Activated naive CD8-positive, alpha-beta T cell treated with anti-CD3 and anti-CD28 coated beads, Interleukin-2, amount 10 ng/mL, durations not matched to agents 7 days and 5 days (primary cell): ENCODE results near the gene DNASE1. TPM values are rescaled to one million over a fixed set of nuclear protein-coding genes. Genes with fewer than 3 reads are reported as not detected.
A peak's percentile ranks its signal among the peaks of the same experiment; 100 is the strongest.
"Not testable (repeated sequence)": the region's sequence is repeated elsewhere in the genome, so short reads cannot be mapped to it uniquely, and the experiment has no call there.

Source experiments
- ATAC-seq: fragments of 150-1000 bp; cut with Tn5 transposase; one replicate; pipeline ENCODE4 v1.10.0; 2021; ENCODE audit warnings: low read depth, moderate library complexity
- POLR2A ChIA-PET: fragments of 350-600 bp; sonication (Branson Sonifier 250); formaldehyde crosslinking; loops from one replicate; lab custom pipeline; 2021; ENCODE audit warnings: antibody characterized with exemption; lab: Charles Lee
- DNase-seq: peaks from one replicate; pipeline ENCODE4 v3.0.0; 2021
- H3K27ac Mint-ChIP-seq: one replicate; pipeline ENCODE4 v1.8.0; 2022; ENCODE audit warnings: mild to moderate bottlenecking, mixed read lengths
- H3K27me3 Mint-ChIP-seq: one replicate; pipeline ENCODE4 v1.8.0; 2022; ENCODE audit warnings: mild to moderate bottlenecking, moderate library complexity, mixed read lengths
- H3K36me3 Mint-ChIP-seq: one replicate; pipeline ENCODE4 v1.8.0; 2021; ENCODE audit warnings: mild to moderate bottlenecking, mixed read lengths
- H3K4me1 Mint-ChIP-seq: one replicate; pipeline ENCODE4 v1.8.0; 2021; ENCODE audit warnings: mixed read lengths
- H3K4me3 Mint-ChIP-seq: one replicate; pipeline ENCODE4 v1.8.0; 2022; ENCODE audit warnings: mild to moderate bottlenecking, moderate library complexity, mixed read lengths
- H3K9me3 Mint-ChIP-seq: one replicate; pipeline ENCODE4 v1.8.0; 2021; ENCODE audit warnings: mixed read lengths
- total RNA-seq, 2 experiments: library from RNA; stranded (reverse); gene quantifications; one replicate each; pipeline ENCODE4 v1.2.3, GENCODE V29; 2021

Gene DNASE1
- total RNA-seq, 2 experiments from 2014 or later: 49.6 to 53.9 TPM

GRCh38 chr16:3645504-3646347, 8.8 kb upstream of the DNASE1 start:
- no peak for ATAC-seq
- Mint-ChIP-seq H3K27ac (no peak overlapping the region), H3K4me1 (no peaks in the 10 kb centered on the region), H3K36me3 (peaks cover 2% of the 10 kb centered on the region), H3K9me3 (no peaks in the 10 kb centered on the region), H3K4me3 (no peak overlapping the region), H3K27me3 (no peaks in the 10 kb centered on the region)
- POLR2A ChIA-PET: no interaction called here
- DNase-seq: no peak

- H3K4me1 Mint-ChIP-seq: no peaks in the 10 kb centered on the region
- H3K36me3 Mint-ChIP-seq: peaks cover 2% of the 10 kb centered on the region
- H3K9me3 Mint-ChIP-seq: no peaks in the 10 kb centered on the region
- no peak overlapping the region for H3K4me3 Mint-ChIP-seq
- DNase-seq (no peak), ATAC-seq (no peak)
- no peak overlapping the region for H3K27ac Mint-ChIP-seq
- no peaks in the 10 kb centered on the region for H3K27me3 Mint-ChIP-seq
- POLR2A ChIA-PET: no interaction called here
Observed at GRCh38 chr16:3646348-3646920, 8.1 kb upstream of the DNASE1 start.

GRCh38 chr16:3650631-3651265, 3.7 kb upstream of the DNASE1 start:
- no peak overlapping the region for H3K4me3 Mint-ChIP-seq
- H3K27me3 Mint-ChIP-seq: no peaks in the 10 kb centered on the region
- no peaks in the 10 kb centered on the region for H3K9me3 Mint-ChIP-seq
- POLR2A ChIA-PET: no interaction called here
- H3K4me1 Mint-ChIP-seq: peaks cover 1% of the 10 kb centered on the region
- peaks cover 5% of the 10 kb centered on the region for H3K36me3 Mint-ChIP-seq
- DNase-seq (peak; percentile 17), ATAC-seq (no peak)
- H3K27ac Mint-ChIP-seq: no peak overlapping the region

- Mint-ChIP-seq H3K36me3 (peaks cover 3% of the 10 kb centered on the region), H3K27ac (no peak overlapping the region), H3K4me1 (peaks cover 1% of the 10 kb centered on the region), H3K4me3 (no peak overlapping the region), H3K27me3 (no peaks in the 10 kb centered on the region), H3K9me3 (no peaks in the 10 kb centered on the region)
- POLR2A ChIA-PET: no interaction called here
- DNase-seq: peak; percentile 23
- no peak for ATAC-seq
Observed at GRCh38 chr16:3651461-3652372, 2.8 kb upstream of the DNASE1 start.

GRCh38 chr16:3652373-3653195, 1.9 kb upstream of the DNASE1 start:
- H3K4me3 Mint-ChIP-seq: no peak overlapping the region
- peaks cover 3% of the 10 kb centered on the region for H3K4me1 Mint-ChIP-seq
- H3K9me3 Mint-ChIP-seq: no peaks in the 10 kb centered on the region
- H3K36me3 Mint-ChIP-seq: peaks cover 7% of the 10 kb centered on the region
- no peaks in the 10 kb centered on the region for H3K27me3 Mint-ChIP-seq
- DNase-seq (peak; percentile 21), ATAC-seq (no peak)
- POLR2A ChIA-PET: no interaction called here
- H3K27ac Mint-ChIP-seq: no peak overlapping the region

- POLR2A ChIA-PET: no interaction called here
- no peaks in the 10 kb centered on the region for H3K9me3 Mint-ChIP-seq
- DNase-seq: no peak
- no peak overlapping the region for H3K4me3 Mint-ChIP-seq
- peaks cover 7% of the 10 kb centered on the region for H3K4me1 Mint-ChIP-seq
- H3K36me3 Mint-ChIP-seq: peaks cover 14% of the 10 kb centered on the region
- H3K27me3 Mint-ChIP-seq: no peaks in the 10 kb centered on the region
- no peak for ATAC-seq
- H3K27ac Mint-ChIP-seq: no peak overlapping the region
Observed at GRCh38 chr16:3655030-3655395, 522 bp downstream of the DNASE1 start.

GRCh38 chr16:3655396-3656159, 1.1 kb downstream of the DNASE1 start:
- H3K36me3 Mint-ChIP-seq: peaks cover 14% of the 10 kb centered on the region
- no peaks in the 10 kb centered on the region for H3K9me3 Mint-ChIP-seq
- H3K4me1 Mint-ChIP-seq: peaks cover 7% of the 10 kb centered on the region
- H3K27me3 Mint-ChIP-seq: no peaks in the 10 kb centered on the region
- no peak overlapping the region for H3K27ac Mint-ChIP-seq
- H3K4me3 Mint-ChIP-seq: no peak overlapping the region
- DNase-seq (no peak), ATAC-seq (no peak)
- POLR2A ChIA-PET: no interaction called here

- H3K27me3 Mint-ChIP-seq, H3K4me1 Mint-ChIP-seq, H3K4me3 Mint-ChIP-seq, H3K27ac Mint-ChIP-seq, POLR2A ChIA-PET, ATAC-seq, H3K9me3 Mint-ChIP-seq, DNase-seq: not testable (repeated sequence)
- peaks cover 17% of the 10 kb centered on the region for H3K36me3 Mint-ChIP-seq
Observed at GRCh38 chr16:3656160-3656490, 1.6 kb downstream of the DNASE1 start.

GRCh38 chr16:3656491-3657468, 2.3 kb downstream of the DNASE1 start:
- Mint-ChIP-seq H3K27ac (no peak overlapping the region), H3K36me3 (peaks cover 16% of the 10 kb centered on the region), H3K4me3 (no peak overlapping the region), H3K4me1 (peaks cover 12% of the 10 kb centered on the region), H3K27me3 (no peaks in the 10 kb centered on the region), H3K9me3 (no peaks in the 10 kb centered on the region)
- DNase-seq (no peak), ATAC-seq (no peak)
- POLR2A ChIA-PET: no interaction called here

GRCh38 chr16:3659251-3659650, 4.8 kb downstream of the DNASE1 start:
- no peaks in the 10 kb centered on the region for H3K27me3 Mint-ChIP-seq
- POLR2A ChIA-PET: interaction anchor here (0.7 kb wide), 1 partner anchor 45 kb away, joined by 3 read pairs; no protein-coding TSS in a partner anchor
- peaks cover 10% of the 10 kb centered on the region for H3K4me1 Mint-ChIP-seq
- H3K9me3 Mint-ChIP-seq: no peaks in the 10 kb centered on the region
- DNase-seq (no peak), ATAC-seq (no peak)
- H3K27ac Mint-ChIP-seq: peak overlapping the region; percentile 63
- peak overlapping the region; percentile 39 for H3K4me3 Mint-ChIP-seq
- H3K36me3 Mint-ChIP-seq: peaks cover 20% of the 10 kb centered on the region

GRCh38 chr16:3661311-3661710, 6.8 kb downstream of the DNASE1 start:
- H3K9me3 Mint-ChIP-seq: no peaks in the 10 kb centered on the region
- ATAC-seq: no peak
- POLR2A ChIA-PET: no interaction called here
- H3K27me3 Mint-ChIP-seq: no peaks in the 10 kb centered on the region
- peaks cover 23% of the 10 kb centered on the region for H3K4me1 Mint-ChIP-seq
- peaks cover 23% of the 10 kb centered on the region for H3K36me3 Mint-ChIP-seq
- H3K27ac Mint-ChIP-seq: peak overlapping the region; percentile 50
- no peak overlapping the region for H3K4me3 Mint-ChIP-seq
- no peak for DNase-seq
